H9 (cell line): ENCODE measurements around the gene SLC24A3. TPM values are rescaled to one million over a fixed set of nuclear protein-coding genes. Genes with fewer than 3 reads are reported as not detected.

Source experiments
- DNase-seq: peaks from one replicate; pipeline ENCODE4 v3.0.0-alpha.2; 2017
- H2AFZ ChIP-seq: one replicate; pipeline ENCODE4 v1.6.1; 2013; ENCODE audit warnings: mild to moderate bottlenecking, low read length, control low read depth, moderate library complexity
- H2AK5ac ChIP-seq: 2 replicates; pipeline ENCODE4 v1.6.1; 2013; ENCODE audit warnings: low read length, control low read depth, mixed read lengths; ENCODE audit not compliant: insufficient read length
- H2BK120ac ChIP-seq: one replicate; pipeline ENCODE4 v1.6.1; 2013; ENCODE audit warnings: low read depth, mild to moderate bottlenecking, low read length, control low read depth, inconsistent platforms; ENCODE audit not compliant: poor library complexity, severe bottlenecking
- H2BK12ac ChIP-seq: 2 replicates; pipeline ENCODE4 v1.6.1; 2013; ENCODE audit warnings: low read length, control low read depth, mixed read lengths, low read depth; ENCODE audit not compliant: insufficient read length
- H2BK15ac ChIP-seq: 2 replicates; pipeline ENCODE4 v1.6.1; 2013; ENCODE audit warnings: low read depth, low read length, control low read depth
- H2BK20ac ChIP-seq: one replicate; pipeline ENCODE4 v1.6.1; 2013; ENCODE audit warnings: low read depth, mild to moderate bottlenecking, low read length, control low read depth, inconsistent platforms; ENCODE audit not compliant: poor library complexity, severe bottlenecking
- H2BK5ac ChIP-seq: 2 replicates; pipeline ENCODE4 v1.6.1; 2013; ENCODE audit warnings: low read length, control low read depth, mixed read lengths; ENCODE audit not compliant: insufficient read length
- H3K14ac ChIP-seq: 2 replicates; pipeline ENCODE4 v1.6.1; 2013; ENCODE audit warnings: low read length, control low read depth; ENCODE audit not compliant: insufficient read depth
- H3K18ac ChIP-seq: 2 replicates; pipeline ENCODE4 v1.6.1; 2013; ENCODE audit warnings: low read depth, mild to moderate bottlenecking, mixed read lengths, low read length, control low read depth; ENCODE audit not compliant: insufficient read length
- H3K23ac ChIP-seq: 2 replicates; pipeline ENCODE4 v1.6.1; 2013; ENCODE audit warnings: low read length, control low read depth, mixed read lengths, low read depth; ENCODE audit not compliant: insufficient read length
- H3K23me2 ChIP-seq: 2 replicates; pipeline ENCODE4 v1.6.1; 2013; ENCODE audit warnings: low read depth, mild to moderate bottlenecking, mixed read lengths, low read length, control low read depth; ENCODE audit not compliant: insufficient read length, poor library complexity, severe bottlenecking
- H3K27ac ChIP-seq: 2 replicates; pipeline ENCODE4 v1.5.1; 2013; ENCODE audit warnings: low read length, control low read depth, mixed read lengths, low read depth; ENCODE audit not compliant: insufficient read length
- H3K27me3 ChIP-seq: 2 replicates; pipeline ENCODE4 v1.6.1; 2013; ENCODE audit warnings: low read length, control low read depth, inconsistent platforms; ENCODE audit not compliant: insufficient read depth
- H3K4ac ChIP-seq: 2 replicates; pipeline ENCODE4 v1.6.1; 2013; ENCODE audit warnings: low read depth, mild to moderate bottlenecking, control low read depth, inconsistent platforms, low read length, moderate library complexity
- H3K4me1 ChIP-seq: 2 replicates; pipeline ENCODE4 v1.6.1; 2013; ENCODE audit warnings: low read length, control low read depth, inconsistent platforms; ENCODE audit not compliant: insufficient read depth
- H3K4me2 ChIP-seq: 2 replicates; pipeline ENCODE4 v1.6.1; 2013; ENCODE audit warnings: low read length, control low read depth, mixed read lengths; ENCODE audit not compliant: insufficient read length, insufficient read depth
- H3K56ac ChIP-seq: 2 replicates; pipeline ENCODE4 v1.6.1; 2013; ENCODE audit warnings: low read depth, mild to moderate bottlenecking, mixed read lengths, low read length, control low read depth; ENCODE audit not compliant: insufficient read length
- H3K79me1 ChIP-seq: 2 replicates; pipeline ENCODE4 v1.6.1; 2013; ENCODE audit warnings: low read depth, mild to moderate bottlenecking, moderate library complexity, low read length, control low read depth, inconsistent platforms; ENCODE audit not compliant: insufficient read depth, poor library complexity, severe bottlenecking
- H3K79me2 ChIP-seq: 2 replicates; pipeline ENCODE4 v1.6.1; 2013; ENCODE audit warnings: low read length, control low read depth, inconsistent platforms; ENCODE audit not compliant: insufficient read depth
- H3K9ac ChIP-seq: 2 replicates; pipeline ENCODE4 v1.6.1; 2013; ENCODE audit warnings: low read length, control low read depth, mixed read lengths; ENCODE audit not compliant: insufficient read length; ENCODE audit errors: extremely low read depth
- H3K9me3 ChIP-seq: one replicate; pipeline ENCODE4 v1.6.1; 2013; ENCODE audit warnings: low read depth, low read length, inconsistent platforms; ENCODE audit not compliant: control insufficient read depth
- H3T11ph ChIP-seq: one replicate; pipeline ENCODE4 v1.6.1; 2013; ENCODE audit warnings: mild to moderate bottlenecking, low read length, control low read depth, inconsistent platforms
- H4K20me1 ChIP-seq: one replicate; pipeline ENCODE4 v1.6.1; 2013; ENCODE audit not compliant: control insufficient read depth, insufficient read length, insufficient read depth
- H4K5ac ChIP-seq: 2 replicates; pipeline ENCODE4 v1.6.1; 2013; ENCODE audit warnings: low read depth, mild to moderate bottlenecking, mixed read lengths, low read length, control low read depth; ENCODE audit not compliant: insufficient read length
- H4K8ac ChIP-seq: replicated peaks from 2 replicates; pipeline ENCODE4 v1.6.1; 2013; ENCODE audit warnings: low read length, control low read depth, mixed read lengths, low read depth; ENCODE audit not compliant: insufficient read length
- H4K91ac ChIP-seq: 2 replicates; pipeline ENCODE4 v1.6.1; 2013; ENCODE audit warnings: low read depth, mild to moderate bottlenecking, moderate library complexity, mixed read lengths, low read length, control low read depth; ENCODE audit not compliant: insufficient read length
- H3K27ac Mint-ChIP-seq, 3 experiments: 2 replicates in 2 of 3; 3 replicates in 1 of 3; pipeline ENCODE4 v1.8.0; 2020 to 2021; ENCODE audit warnings: mixed read lengths in 3 of 3, mild to moderate bottlenecking in 1 of 3, moderate library complexity in 1 of 3
- H3K27me3 Mint-ChIP-seq: 2 replicates; pipeline ENCODE4 v1.8.0; 2021; ENCODE audit warnings: low read depth, mild to moderate bottlenecking, moderate library complexity, mixed read lengths
- H3K36me3 Mint-ChIP-seq, 3 experiments: 2 replicates in 2 of 3; 3 replicates in 1 of 3; pipeline ENCODE4 v1.8.0; 2020 to 2021; ENCODE audit warnings: low read depth in 3 of 3, mixed read lengths in 3 of 3; ENCODE audit not compliant: insufficient read depth in 1 of 3
- H3K4me1 Mint-ChIP-seq, 2 experiments: 2 replicates each; pipeline ENCODE4 v1.8.0; 2020; ENCODE audit warnings: mixed read lengths in 2 of 2
- H3K4me3 Mint-ChIP-seq, 2 experiments: 2 replicates in 1 of 2; 3 replicates in 1 of 2; pipeline ENCODE4 v1.8.0; 2020 to 2021; ENCODE audit warnings: mild to moderate bottlenecking in 2 of 2, mixed read lengths in 2 of 2, moderate library complexity in 1 of 2
- H3K9me3 Mint-ChIP-seq, 2 experiments: 2 replicates in 1 of 2; 3 replicates in 1 of 2; pipeline ENCODE4 v1.8.0; 2020; ENCODE audit warnings: mild to moderate bottlenecking in 2 of 2, mixed read lengths in 2 of 2, moderate library complexity in 1 of 2
- WGBS: extraction: QIAGEN DNeasy Blood & Tissue Kit; methylation state at CpG from one replicate; pipeline ENCODE4 v1.1.7; 2013; ENCODE audit warnings: missing lambda C conversion rate, low lambda C conversion rate, mixed read lengths; ENCODE audit not compliant: insufficient read length; ENCODE audit errors: extremely low coverage; 5-methylcytosine and 5-hydroxymethylcytosine counted together
- total RNA-seq: library from RNA; stranded (reverse); gene quantifications from 2 replicates; pipeline ENCODE4 v1.2.1, GENCODE V29; 2021
- TF ChIP-seq, protein P1 (sequence below): fragments of 200-600 bp; sonication (generic); conservative IDR thresholded peaks from 3 replicates; pipeline ENCODE4 v1.8.0; 2021; ENCODE audit warnings: antibody characterized with exemption, mild to moderate bottlenecking

Gene SLC24A3
- total RNA-seq, 1 experiment from 2014 or later: 0.83 TPM

DNA sequence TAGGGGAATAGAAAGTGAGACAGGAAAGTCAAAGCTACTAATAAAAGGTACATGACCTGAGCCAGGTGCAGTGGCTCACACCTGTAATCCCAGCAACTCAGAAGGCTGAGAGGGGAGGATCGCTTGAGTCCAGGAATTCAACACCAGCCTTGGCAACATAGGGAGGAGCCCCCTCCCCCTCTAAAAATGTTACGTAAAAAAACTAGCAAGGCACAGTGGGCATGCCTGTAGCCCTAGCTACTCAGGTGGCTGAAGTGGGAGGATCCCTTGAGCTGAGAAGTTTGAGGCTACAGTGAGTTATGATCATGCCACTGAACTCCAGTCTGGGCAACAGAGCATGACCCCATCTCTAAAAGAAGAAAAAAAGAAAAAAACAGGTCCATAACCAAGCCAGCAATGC is 359.6 kb downstream of the SLC24A3 start:
- no peaks in the 10 kb centered on the region for H3K4me1 ChIP-seq

More for the DNA sequence above, 359.6 kb downstream of the SLC24A3 start:
- H3K4ac ChIP-seq: no peak overlapping the region
- H3K18ac ChIP-seq: no peak overlapping the region
- WGBS: no CpG with 5 or more reads among the region's 2 CpGs
- no peak overlapping the region for H2AK5ac ChIP-seq
- H2BK120ac ChIP-seq: no peak overlapping the region
- Mint-ChIP-seq H3K9me3 (peaks cover 4 to 8% of the 10 kb centered on the region in 2 experiments; a peak in 4 of 5 replicates), H3K27me3 (peaks cover 4% of the 10 kb centered on the region; the same call in 1 of the 2 replicates), H3K4me3 (no peak overlapping the region), H3K36me3 (no peaks in the 10 kb centered on the region; a peak in 1 of 7 replicates), H3K27ac (no peak overlapping the region), H3K4me1 (peaks cover 2 to 4% of the 10 kb centered on the region in 2 experiments; a peak in 2 of 4 replicates)
- no peak overlapping the region for H3T11ph ChIP-seq
- no peak overlapping the region for H3K14ac ChIP-seq
- DNase-seq: no peak
- H4K5ac ChIP-seq: no peak overlapping the region
- no peak overlapping the region for H4K91ac ChIP-seq
- no peaks in the 10 kb centered on the region for H3K27me3 ChIP-seq
- no peak overlapping the region for H2BK15ac ChIP-seq
- no peak overlapping the region for H2AFZ ChIP-seq
- H2BK12ac ChIP-seq: no peak overlapping the region
- H3K79me2 ChIP-seq: no peaks in the 10 kb centered on the region
- no peak overlapping the region for H4K8ac ChIP-seq
- no peak overlapping the region for H3K4me2 ChIP-seq
- H2BK5ac ChIP-seq: no peak overlapping the region
- no peak overlapping the region for H2BK20ac ChIP-seq
- TF ChIP-seq, protein P1, sequence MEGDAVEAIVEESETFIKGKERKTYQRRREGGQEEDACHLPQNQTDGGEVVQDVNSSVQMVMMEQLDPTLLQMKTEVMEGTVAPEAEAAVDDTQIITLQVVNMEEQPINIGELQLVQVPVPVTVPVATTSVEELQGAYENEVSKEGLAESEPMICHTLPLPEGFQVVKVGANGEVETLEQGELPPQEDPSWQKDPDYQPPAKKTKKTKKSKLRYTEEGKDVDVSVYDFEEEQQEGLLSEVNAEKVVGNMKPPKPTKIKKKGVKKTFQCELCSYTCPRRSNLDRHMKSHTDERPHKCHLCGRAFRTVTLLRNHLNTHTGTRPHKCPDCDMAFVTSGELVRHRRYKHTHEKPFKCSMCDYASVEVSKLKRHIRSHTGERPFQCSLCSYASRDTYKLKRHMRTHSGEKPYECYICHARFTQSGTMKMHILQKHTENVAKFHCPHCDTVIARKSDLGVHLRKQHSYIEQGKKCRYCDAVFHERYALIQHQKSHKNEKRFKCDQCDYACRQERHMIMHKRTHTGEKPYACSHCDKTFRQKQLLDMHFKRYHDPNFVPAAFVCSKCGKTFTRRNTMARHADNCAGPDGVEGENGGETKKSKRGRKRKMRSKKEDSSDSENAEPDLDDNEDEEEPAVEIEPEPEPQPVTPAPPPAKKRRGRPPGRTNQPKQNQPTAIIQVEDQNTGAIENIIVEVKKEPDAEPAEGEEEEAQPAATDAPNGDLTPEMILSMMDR: no peak
- H3K9ac ChIP-seq: no peak overlapping the region
- no peaks in the 10 kb centered on the region for H4K20me1 ChIP-seq
- no peaks in the 10 kb centered on the region for H3K79me1 ChIP-seq
- no peak overlapping the region for H3K56ac ChIP-seq
- no peak overlapping the region for H3K27ac ChIP-seq
- H3K9me3 ChIP-seq: no peaks in the 10 kb centered on the region
- no peaks in the 10 kb centered on the region for H3K23me2 ChIP-seq
- H3K23ac ChIP-seq: no peak overlapping the region
